HG02763 (cell line): ENCODE results near the gene AUTS2.
"Not testable (repeated sequence)": the region's sequence is repeated elsewhere in the genome, so short reads cannot be mapped to it uniquely, and the experiment has no call there.

Source experiments
- ATAC-seq: cut with Tn5 transposase; IDR thresholded peaks from one replicate; pipeline ENCODE4 v1.9.1; 2021; ENCODE audit warnings: mild to moderate bottlenecking, moderate library complexity; ENCODE audit not compliant: unreplicated experiment

The AUTS2 gene

GRCh38 chr7:70703785-70704184 is 1105.5 kb downstream of the AUTS2 start:
- ATAC-seq, result no peak

GRCh38 chr7:70704831-70705346 is 1106.6 kb downstream of the AUTS2 start:
- no peak for ATAC-seq

- no peak for ATAC-seq
Measured at GRCh38 chr7:70706204-70706603, 1107.9 kb downstream of the AUTS2 start.

- no peak for ATAC-seq
Measured at GRCh38 chr7:70706698-70707097, 1108.4 kb downstream of the AUTS2 start.

GRCh38 chr7:70707823-70708243 is 1109.6 kb downstream of the AUTS2 start:
- ATAC-seq, result no peak

- no peak for ATAC-seq
Measured at GRCh38 chr7:70710011-70710480, 1111.8 kb downstream of the AUTS2 start.

- ATAC-seq, result no peak
Measured at GRCh38 chr7:70710651-70711050, 1112.4 kb downstream of the AUTS2 start.

GRCh38 chr7:70711452-70711851 is 1113.2 kb downstream of the AUTS2 start:
- ATAC-seq, result no peak

- ATAC-seq, result no peak
Measured at GRCh38 chr7:70712942-70713341, 1114.7 kb downstream of the AUTS2 start.

- ATAC-seq, result no peak
Measured at GRCh38 chr7:70714506-70715038, 1116.3 kb downstream of the AUTS2 start.

- no peak for ATAC-seq
Measured at GRCh38 chr7:70717553-70718329, 1119.5 kb downstream of the AUTS2 start.

GRCh38 chr7:70719125-70719524 is 1120.8 kb downstream of the AUTS2 start:
- no peak for ATAC-seq

- no peak for ATAC-seq
Measured at GRCh38 chr7:70720191-70720873, 1122.1 kb downstream of the AUTS2 start.

- no peak for ATAC-seq
Measured at GRCh38 chr7:70721500-70721899, 1123.2 kb downstream of the AUTS2 start.

- ATAC-seq, result no peak
Measured at GRCh38 chr7:70723339-70723738, 1125.1 kb downstream of the AUTS2 start.

GRCh38 chr7:70725448-70725847 is 1127.2 kb downstream of the AUTS2 start:
- no peak for ATAC-seq

GRCh38 chr7:70726294-70726693 is 1128.0 kb downstream of the AUTS2 start:
- no peak for ATAC-seq

GRCh38 chr7:70726951-70727378 is 1128.7 kb downstream of the AUTS2 start:
- no peak for ATAC-seq

GRCh38 chr7:70727861-70728260 is 1129.6 kb downstream of the AUTS2 start:
- no peak for ATAC-seq

- no peak for ATAC-seq
Measured at GRCh38 chr7:70728872-70729552, 1130.7 kb downstream of the AUTS2 start.

- not testable (repeated sequence) for ATAC-seq
Measured at GRCh38 chr7:70729553-70730157, 1131.4 kb downstream of the AUTS2 start.
